Keratinocyte (primary cell): Measurements from ENCODE around the gene NDP. TPM values are rescaled to one million over a fixed set of nuclear protein-coding genes. Genes with fewer than 3 reads are reported as not detected.
A peak's percentile ranks its signal among the peaks of the same experiment; 100 is the strongest.

Experiments
- DNase-seq: peaks from one replicate; pipeline ENCODE4 v3.0.0-alpha.2; 2011; ENCODE audit warnings: low read depth, missing footprints, low spot score
- FAIRE-seq: peaks from 2 replicates; lab custom pipeline; 2011; peaks lifted over from hg19 to GRCh38; lab: Jason Lieb, UNC
- H2AFZ ChIP-seq: 2 replicates; pipeline ENCODE4 v1.6.0; 2012; ENCODE audit warnings: low read length, control low read depth, inconsistent platforms; ENCODE audit not compliant: control insufficient read depth
- H3K27ac ChIP-seq: 2 replicates; pipeline ENCODE4 v1.5.1; 2011; ENCODE audit warnings: low read length; ENCODE audit not compliant: control insufficient read depth, insufficient read depth
- H3K27me3 ChIP-seq: 3 replicates; pipeline ENCODE4 v1.6.0; 2011; ENCODE audit warnings: low read length; ENCODE audit not compliant: control insufficient read depth, insufficient read depth; ENCODE audit errors: extremely low read depth
- H3K36me3 ChIP-seq, 2 experiments: 2 replicates in 1 of 2; 3 replicates in 1 of 2; pipeline ENCODE4 v1.5.1; 2011; ENCODE audit warnings: low read length in 2 of 2, mild to moderate bottlenecking in 1 of 2; ENCODE audit not compliant: control insufficient read depth in 2 of 2, insufficient read depth in 2 of 2; ENCODE audit errors: extremely low read depth in 1 of 2
- H3K4me1 ChIP-seq: 3 replicates; pipeline ENCODE4 v1.5.1; 2011; ENCODE audit warnings: low read length; ENCODE audit not compliant: control insufficient read depth, insufficient read depth; ENCODE audit errors: extremely low read depth
- H3K4me2 ChIP-seq: 3 replicates; pipeline ENCODE4 v1.6.0; 2011; ENCODE audit warnings: low read depth, low read length; ENCODE audit not compliant: control insufficient read depth, insufficient read depth; ENCODE audit errors: extremely low read depth
- H3K4me3 ChIP-seq, 3 experiments: fragments of 200-600 bp in 1 of 3; sonication (generic) in 1 of 3; 2 replicates in 2 of 3; 3 replicates in 1 of 3; pipeline ENCODE4 v1.5.1; 2011 to 2016; ENCODE audit warnings: low read length in 3 of 3, mild to moderate bottlenecking in 3 of 3, control low read depth in 2 of 3, inconsistent platforms in 1 of 3, low read depth in 1 of 3, mixed read lengths in 1 of 3, mixed run types in 1 of 3, moderate library complexity in 1 of 3; ENCODE audit not compliant: control insufficient read depth in 2 of 3, insufficient read depth in 2 of 3; ENCODE audit errors: extremely low read depth in 1 of 3
- H3K79me2 ChIP-seq: 2 replicates; pipeline ENCODE4 v1.6.0; 2012; ENCODE audit warnings: low read length; ENCODE audit not compliant: control insufficient read depth, insufficient read depth
- H3K9ac ChIP-seq: 3 replicates; pipeline ENCODE4 v1.6.0; 2011; ENCODE audit warnings: low read length; ENCODE audit not compliant: control insufficient read depth, insufficient read depth; ENCODE audit errors: extremely low read depth
- H3K9me1 ChIP-seq: 3 replicates; pipeline ENCODE4 v1.6.0; 2011; ENCODE audit warnings: low read length; ENCODE audit not compliant: control insufficient read depth, insufficient read depth; ENCODE audit errors: extremely low read depth
- H3K9me3 ChIP-seq: 2 replicates; pipeline ENCODE4 v1.5.1; 2012; ENCODE audit warnings: low read depth, low read length; ENCODE audit not compliant: control insufficient read depth
- H4K20me1 ChIP-seq: 3 replicates; pipeline ENCODE4 v1.6.0; 2011; ENCODE audit warnings: low read length; ENCODE audit not compliant: control insufficient read depth, insufficient read depth; ENCODE audit errors: extremely low read depth
- EZH2 ChIP-seq: IDR thresholded peaks from one replicate; pipeline ENCODE4 v1.6.1; 2012; ENCODE audit warnings: inconsistent platforms, mild to moderate bottlenecking, low read length, moderate library complexity
- dilution Hi-C: fragments of 300-500 bp; cut with MboI; formaldehyde crosslinking; loops from one replicate; pipeline ENCODE4 v1.7.0; 2020; ENCODE audit warnings: low sequenced_read_pairs; ENCODE audit not compliant: extremely low pct_ligation_motif_present
- polyA plus RNA-seq, 5 experiments: library from polyadenylated mRNA; depleted of rRNA in 3 of 5; stranded (reverse) in 3 of 5; stranded (forward) in 1 of 5; unstranded in 1 of 5; fragments of >200 nt; gene quantifications; 1 replicate in 1 of 5; 2 replicates in 3 of 5; 3 replicates in 1 of 5; pipeline versions ENCODE4 v1.2.1 to v1.2.3, GENCODE V29; 2011 to 2012; ENCODE audit warnings: missing spikeins in 2 of 5, low read depth in 1 of 5, low replicate concordance in 1 of 5
- TF ChIP-seq, protein P1 (sequence below), 3 experiments: IDR thresholded peaks in 1 of 3; conservative IDR thresholded peaks in 1 of 3; optimal IDR thresholded peaks in 1 of 3; 2 replicates in 2 of 3; 3 replicates in 1 of 3; pipeline versions ENCODE3 to v1.5.1; 2011; ENCODE audit warnings: low read length in 3 of 3, mild to moderate bottlenecking in 3 of 3, moderate library complexity in 2 of 3, control low read depth in 1 of 3, inconsistent platforms in 1 of 3; ENCODE audit not compliant: insufficient read depth in 2 of 3; ENCODE audit errors: extremely low read depth in 1 of 3

Gene NDP
- polyA plus RNA-seq, 1 donor (not counting 4 experiments of a cell fraction or from before 2014, with no cell fraction given): not detected

DNA sequence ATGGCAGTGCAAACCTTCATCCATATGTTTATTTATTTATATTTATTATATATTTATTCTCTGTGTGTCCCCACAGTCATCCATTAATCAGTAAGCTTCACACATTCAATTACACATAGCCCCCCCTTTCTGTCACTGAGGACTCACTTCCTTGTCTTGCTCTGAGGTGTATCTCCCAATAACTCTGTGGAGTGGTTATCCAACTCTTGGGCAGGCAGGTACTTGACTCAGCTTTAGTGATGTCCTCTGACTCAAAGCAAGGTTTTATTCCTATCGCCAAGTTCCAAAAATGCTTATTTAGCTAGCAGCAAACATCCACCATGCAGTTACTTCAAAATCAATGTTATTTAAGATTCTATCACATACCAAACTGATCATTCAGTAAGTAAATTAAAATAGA, 25.2 kb upstream of the NDP start:
- dilution Hi-C loops: no loop called here
- no peak overlapping the region for H3K4me2 ChIP-seq
- H2AFZ ChIP-seq: no peak overlapping the region
- H4K20me1 ChIP-seq: no peaks in the 10 kb centered on the region
- DNase-seq (no peak), FAIRE-seq (peak; percentile 39)
- no peak overlapping the region for H3K4me3 ChIP-seq
- no peaks in the 10 kb centered on the region for H3K27me3 ChIP-seq
- H3K36me3 ChIP-seq: no peaks in the 10 kb centered on the region
- H3K79me2 ChIP-seq: no peaks in the 10 kb centered on the region
- no peaks in the 10 kb centered on the region for H3K9me1 ChIP-seq
- H3K9me3 ChIP-seq: no peaks in the 10 kb centered on the region
- no peaks in the 10 kb centered on the region for H3K4me1 ChIP-seq
- TF ChIP-seq, protein P1, sequence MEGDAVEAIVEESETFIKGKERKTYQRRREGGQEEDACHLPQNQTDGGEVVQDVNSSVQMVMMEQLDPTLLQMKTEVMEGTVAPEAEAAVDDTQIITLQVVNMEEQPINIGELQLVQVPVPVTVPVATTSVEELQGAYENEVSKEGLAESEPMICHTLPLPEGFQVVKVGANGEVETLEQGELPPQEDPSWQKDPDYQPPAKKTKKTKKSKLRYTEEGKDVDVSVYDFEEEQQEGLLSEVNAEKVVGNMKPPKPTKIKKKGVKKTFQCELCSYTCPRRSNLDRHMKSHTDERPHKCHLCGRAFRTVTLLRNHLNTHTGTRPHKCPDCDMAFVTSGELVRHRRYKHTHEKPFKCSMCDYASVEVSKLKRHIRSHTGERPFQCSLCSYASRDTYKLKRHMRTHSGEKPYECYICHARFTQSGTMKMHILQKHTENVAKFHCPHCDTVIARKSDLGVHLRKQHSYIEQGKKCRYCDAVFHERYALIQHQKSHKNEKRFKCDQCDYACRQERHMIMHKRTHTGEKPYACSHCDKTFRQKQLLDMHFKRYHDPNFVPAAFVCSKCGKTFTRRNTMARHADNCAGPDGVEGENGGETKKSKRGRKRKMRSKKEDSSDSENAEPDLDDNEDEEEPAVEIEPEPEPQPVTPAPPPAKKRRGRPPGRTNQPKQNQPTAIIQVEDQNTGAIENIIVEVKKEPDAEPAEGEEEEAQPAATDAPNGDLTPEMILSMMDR (optimal IDR thresholded peaks at IDR 0.05 in 1 of 3, IDR thresholded peaks at IDR 0.05 in 1 of 3, conservative IDR thresholded peaks at IDR 0.05 in 1 of 3; ENCODE audit: extremely low read depth in 1 of 3, insufficient read depth in 2 of 3, low read length in 3 of 3): no peak
- TF ChIP-seq EZH2: no peak
- H3K27ac ChIP-seq: no peak overlapping the region
- H3K9ac ChIP-seq: no peak overlapping the region

GRCh38 chrX:43996491-43996890, 23.3 kb upstream of the NDP start:
- no peak for TF ChIP-seq EZH2
- TF ChIP-seq, protein P1 (optimal IDR thresholded peaks at IDR 0.05 in 1 of 3, IDR thresholded peaks at IDR 0.05 in 1 of 3, conservative IDR thresholded peaks at IDR 0.05 in 1 of 3; ENCODE audit: extremely low read depth in 1 of 3, insufficient read depth in 2 of 3, low read length in 3 of 3): no peak
- DNase-seq: no peak
- H3K4me2 ChIP-seq: no peak overlapping the region
- no peak for FAIRE-seq
- no peaks in the 10 kb centered on the region for H3K4me1 ChIP-seq
- no peaks in the 10 kb centered on the region for H3K27me3 ChIP-seq
- no peaks in the 10 kb centered on the region for H3K79me2 ChIP-seq
- no peak overlapping the region for H3K9ac ChIP-seq
- H3K9me3 ChIP-seq: no peaks in the 10 kb centered on the region
- H3K36me3 ChIP-seq: no peaks in the 10 kb centered on the region
- H3K4me3 ChIP-seq: no peak overlapping the region
- no peaks in the 10 kb centered on the region for H4K20me1 ChIP-seq
- H2AFZ ChIP-seq: no peak overlapping the region
- dilution Hi-C loops: no loop called here
- no peaks in the 10 kb centered on the region for H3K9me1 ChIP-seq
- H3K27ac ChIP-seq: no peak overlapping the region
